MCF 10A (cell line): ENCODE data around the gene CEACAM5. TPM values are rescaled to one million over a fixed set of nuclear protein-coding genes. Genes with fewer than 3 reads are reported as not detected.

Source experiments
- BruUV-seq: library from RNA; stranded (reverse); fragments of 400-500 nt; replicated peaks from 2 replicates; lab custom pipeline; 2021; lab: Mats Ljungman, UMichigan
- CTCF ChIA-PET: fragments of 300-600 bp; sonication (Branson Sonifier 250); formaldehyde crosslinking; extraction: SDS; loops from one replicate; lab custom pipeline; 2021; ENCODE audit warnings: antibody characterized with exemption, inconsistent platforms; lab: Yijun Ruan, JAX
- POLR2A ChIA-PET: fragments of 300-600, 350-650 bp; sonication (Branson Sonifier 250); formaldehyde crosslinking; extraction: SDS; loops from one replicate; lab custom pipeline; 2020; ENCODE audit warnings: antibody characterized with exemption, inconsistent platforms; lab: Yijun Ruan, JAX
- DNase-seq: peaks from one replicate; pipeline ENCODE4 v3.0.0-alpha.2; 2018; ENCODE audit not compliant: unreplicated experiment
- H3K27ac Mint-ChIP-seq: one replicate; pipeline ENCODE4 v1.8.0; 2022; ENCODE audit warnings: mild to moderate bottlenecking, low read depth, mixed read lengths; ENCODE audit not compliant: unreplicated experiment
- H3K27me3 Mint-ChIP-seq: one replicate; pipeline ENCODE4 v1.8.0; 2022; ENCODE audit warnings: mixed read lengths; ENCODE audit not compliant: insufficient read depth, unreplicated experiment
- H3K36me3 Mint-ChIP-seq: one replicate; pipeline ENCODE4 v1.8.0; 2022; ENCODE audit warnings: mild to moderate bottlenecking, moderate library complexity, mixed read lengths; ENCODE audit not compliant: insufficient read depth, unreplicated experiment
- H3K4me1 Mint-ChIP-seq: one replicate; pipeline ENCODE4 v1.8.0; 2022; ENCODE audit warnings: mixed read lengths; ENCODE audit not compliant: insufficient read depth, unreplicated experiment
- H3K4me3 Mint-ChIP-seq: one replicate; pipeline ENCODE4 v1.8.0; 2022; ENCODE audit warnings: mild to moderate bottlenecking, moderate library complexity, mixed read lengths; ENCODE audit not compliant: unreplicated experiment
- H3K9me3 Mint-ChIP-seq: one replicate; pipeline ENCODE4 v1.8.0; 2022; ENCODE audit warnings: mixed read lengths; ENCODE audit not compliant: unreplicated experiment
- CTCF ChIP-seq: fragments of 200-600 bp; IDR thresholded peaks from one replicate; pipeline ENCODE4 v1.8.0; 2022; ENCODE audit warnings: antibody characterized with exemption, mild to moderate bottlenecking; ENCODE audit not compliant: unreplicated experiment
- intact Hi-C: fragments of 100-400 bp; cut with micrococcal nuclease; formaldehyde crosslinking; loops from 2 replicates; pipeline ENCODE4 v1.14.1; 2022
- total RNA-seq: library from RNA; stranded (reverse); gene quantifications from 2 replicates; pipeline ENCODE4 v1.2.3, GENCODE V29; 2022

CEACAM5 gene
- total RNA-seq, 1 experiment from 2014 or later, result not detected

DNA sequence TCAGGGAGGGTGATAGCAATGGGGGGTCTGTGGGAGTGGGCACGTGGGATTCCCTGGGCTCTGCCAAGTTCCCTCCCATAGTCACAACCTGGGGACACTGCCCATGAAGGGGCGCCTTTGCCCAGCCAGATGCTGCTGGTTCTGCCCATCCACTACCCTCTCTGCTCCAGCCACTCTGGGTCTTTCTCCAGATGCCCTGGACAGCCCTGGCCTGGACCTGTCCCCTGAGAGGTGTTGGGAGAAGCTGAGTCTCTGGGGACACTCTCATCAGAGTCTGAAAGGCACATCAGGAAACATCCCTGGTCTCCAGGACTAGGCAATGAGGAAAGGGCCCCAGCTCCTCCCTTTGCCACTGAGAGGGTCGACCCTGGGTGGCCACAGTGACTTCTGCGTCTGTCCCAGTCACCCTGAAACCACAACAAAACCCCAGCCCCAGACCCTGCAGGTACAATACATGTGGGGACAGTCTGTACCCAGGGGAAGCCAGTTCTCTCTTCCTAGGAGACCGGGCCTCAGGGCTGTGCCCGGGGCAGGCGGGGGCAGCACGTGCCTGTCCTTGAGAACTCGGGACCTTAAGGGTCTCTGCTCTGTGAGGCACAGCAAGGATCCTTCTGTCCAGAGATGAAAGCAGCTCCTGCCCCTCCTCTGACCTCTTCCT is 11.1 kb upstream of the CEACAM5 start:
- no peaks in the 10 kb centered on the region for H3K4me1 Mint-ChIP-seq
- no peaks in the 10 kb centered on the region for H3K36me3 Mint-ChIP-seq
- DNase-seq, result no peak
- ChIA-PET POLR2A (no interaction called here), CTCF (no interaction called here)
- H3K9me3 Mint-ChIP-seq, result no peaks in the 10 kb centered on the region
- no peak for TF ChIP-seq CTCF
- peaks cover 38% of the 10 kb centered on the region for H3K27me3 Mint-ChIP-seq
- H3K27ac Mint-ChIP-seq, result no peak overlapping the region
- no TSS peak for BruUV-seq
- H3K4me3 Mint-ChIP-seq, result no peak overlapping the region
- intact Hi-C loops, result no loop called here

- no peaks in the 10 kb centered on the region for H3K9me3 Mint-ChIP-seq
- H3K4me1 Mint-ChIP-seq, result no peaks in the 10 kb centered on the region
- intact Hi-C loops, result no loop called here
- H3K27ac Mint-ChIP-seq, result no peak overlapping the region
- no peak overlapping the region for H3K4me3 Mint-ChIP-seq
- no peak for DNase-seq
- no TSS peak for BruUV-seq
- ChIA-PET CTCF (interaction anchor here (0.6 to 1.7 kb wide), 3 partner anchors 57 to 1831 kb away, joined by 3 to 6 read pairs (median 4); no protein-coding TSS in a partner anchor), POLR2A (no interaction called here)
- TF ChIP-seq CTCF, result no peak
- H3K36me3 Mint-ChIP-seq, result no peaks in the 10 kb centered on the region
- H3K27me3 Mint-ChIP-seq, result peaks cover 53% of the 10 kb centered on the region
These were observed 9.6 kb upstream of the CEACAM5 start for GRCh38 chr19:41698746-41699230.

DNA sequence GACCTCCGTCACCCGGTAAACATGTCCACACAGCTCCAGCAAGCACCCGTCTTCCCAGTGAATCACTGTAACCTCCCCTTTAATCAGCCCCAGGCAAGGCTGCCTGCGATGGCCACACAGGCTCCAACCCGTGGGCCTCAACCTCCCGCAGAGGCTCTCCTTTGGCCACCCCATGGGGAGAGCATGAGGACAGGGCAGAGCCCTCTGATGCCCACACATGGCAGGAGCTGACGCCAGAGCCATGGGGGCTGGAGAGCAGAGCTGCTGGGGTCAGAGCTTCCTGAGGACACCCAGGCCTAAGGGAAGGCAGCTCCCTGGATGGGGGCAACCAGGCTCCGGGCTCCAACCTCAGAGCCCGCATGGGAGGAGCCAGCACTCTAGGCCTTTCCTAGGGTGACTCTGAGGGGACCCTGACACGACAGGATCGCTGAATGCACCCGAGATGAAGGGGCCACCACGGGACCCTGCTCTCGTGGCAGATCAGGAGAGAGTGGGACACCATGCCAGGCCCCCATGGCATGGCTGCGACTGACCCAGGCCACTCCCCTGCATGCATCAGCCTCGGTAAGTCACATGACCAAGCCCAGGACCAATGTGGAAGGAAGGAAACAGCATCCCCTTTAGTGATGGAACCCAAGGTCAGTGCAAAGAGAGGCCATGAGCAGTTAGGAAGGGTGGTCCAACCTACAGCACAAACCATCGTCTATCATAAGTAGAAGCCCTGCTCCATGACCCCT is 9.0 kb upstream of the CEACAM5 start:
- intact Hi-C loops, result no loop called here
- no peak overlapping the region for H3K27ac Mint-ChIP-seq
- H3K36me3 Mint-ChIP-seq, result no peaks in the 10 kb centered on the region
- no TSS peak for BruUV-seq
- TF ChIP-seq CTCF, result no peak
- ChIA-PET POLR2A (no interaction called here), CTCF (interaction anchor here (0.6 to 1.7 kb wide), 3 partner anchors 58 to 1832 kb away, joined by 3 to 6 read pairs (median 4); no protein-coding TSS in a partner anchor)
- peak; percentile 5 for DNase-seq
- no peaks in the 10 kb centered on the region for H3K4me1 Mint-ChIP-seq
- H3K9me3 Mint-ChIP-seq, result no peaks in the 10 kb centered on the region
- no peak overlapping the region for H3K4me3 Mint-ChIP-seq
- peaks cover 59% of the 10 kb centered on the region for H3K27me3 Mint-ChIP-seq

DNA sequence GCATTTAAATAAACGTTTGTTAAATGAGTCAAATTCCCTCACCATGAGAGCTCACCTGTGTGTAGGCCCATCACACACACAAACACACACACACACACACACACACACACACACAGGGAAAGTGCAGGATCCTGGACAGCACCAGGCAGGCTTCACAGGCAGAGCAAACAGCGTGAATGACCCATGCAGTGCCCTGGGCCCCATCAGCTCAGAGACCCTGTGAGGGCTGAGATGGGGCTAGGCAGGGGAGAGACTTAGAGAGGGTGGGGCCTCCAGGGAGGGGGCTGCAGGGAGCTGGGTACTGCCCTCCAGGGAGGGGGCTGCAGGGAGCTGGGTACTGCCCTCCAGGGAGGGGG is 8.5 kb upstream of the CEACAM5 start:
- ChIA-PET CTCF (interaction anchor here (1.7 kb wide), 1 partner anchor 58 kb away, joined by 6 read pairs; no protein-coding TSS in a partner anchor), POLR2A (no interaction called here)
- no TSS peak for BruUV-seq
- Mint-ChIP-seq H3K36me3 (no peaks in the 10 kb centered on the region), H3K4me3 (no peak overlapping the region), H3K4me1 (no peaks in the 10 kb centered on the region), H3K9me3 (no peaks in the 10 kb centered on the region), H3K27me3 (peaks cover 64% of the 10 kb centered on the region), H3K27ac (no peak overlapping the region)
- TF ChIP-seq CTCF, result no peak
- no peak for DNase-seq
- intact Hi-C loops, result no loop called here
